Activated T-cell treated with anti-CD3 and anti-CD28 coated beads, Interleukin-2, amount 50 U/mL, for 24 hours (primary cell): ENCODE measurements around the gene TRMT10A.
"Not testable (repeated sequence)": the region's sequence is repeated elsewhere in the genome, so short reads cannot be mapped to it uniquely, and the experiment has no call there.

Experiments used
- DNase-seq: peaks from one replicate; pipeline ENCODE4 v3.0.0-alpha.2; 2020
- H3K27ac Mint-ChIP-seq: 2 replicates; pipeline ENCODE4 v1.8.0; 2020; ENCODE audit warnings: mild to moderate bottlenecking, mixed read lengths
- H3K27me3 Mint-ChIP-seq: 2 replicates; pipeline ENCODE4 v1.8.0; 2020; ENCODE audit warnings: mixed read lengths
- H3K36me3 Mint-ChIP-seq: 2 replicates; pipeline ENCODE4 v1.8.0; 2020; ENCODE audit warnings: low read depth, mixed read lengths
- H3K4me1 Mint-ChIP-seq: 2 replicates; pipeline ENCODE4 v1.8.0; 2020; ENCODE audit warnings: low read depth, mixed read lengths
- H3K4me3 Mint-ChIP-seq: 2 replicates; pipeline ENCODE4 v1.8.0; 2020; ENCODE audit warnings: mild to moderate bottlenecking, moderate library complexity, mixed read lengths
- H3K9me3 Mint-ChIP-seq: 2 replicates; pipeline ENCODE4 v1.8.0; 2020; ENCODE audit warnings: mixed read lengths

The TRMT10A gene

GRCh38 chr4:99574530-99575324 is 10.9 kb upstream of the TRMT10A start, which contains the start of gene MTTP:
Gene MTTP, plus strand, starts transcription at chr4:99574824. Its CDS starts 86 bp downstream, at chr4:99574910.
- Mint-ChIP-seq H3K4me3 (no peak within 1 kb of the TSS), H3K27me3 (peaks cover 48% of the 10 kb centered on the region), H3K9me3 (no peaks in the 10 kb centered on the region), H3K36me3 (no peaks in the 10 kb centered on the region), H3K4me1 (no peaks in the 10 kb centered on the region), H3K27ac (no peak within 1 kb of the TSS)
- DNase-seq = no peak

- H3K4me1 Mint-ChIP-seq = no peaks in the 10 kb centered on the region
- no peak overlapping the region for H3K4me3 Mint-ChIP-seq
- no peaks in the 10 kb centered on the region for H3K36me3 Mint-ChIP-seq
- no peak overlapping the region for H3K27ac Mint-ChIP-seq
- no peaks in the 10 kb centered on the region for H3K9me3 Mint-ChIP-seq
- H3K27me3 Mint-ChIP-seq = peaks cover 45% of the 10 kb centered on the region
- DNase-seq = no peak
Observed at GRCh38 chr4:99573735-99574368, 10.0 kb upstream of the TRMT10A start.

- Mint-ChIP-seq H3K27me3 (peaks cover 48% of the 10 kb centered on the region), H3K36me3 (no peaks in the 10 kb centered on the region), H3K27ac (no peak overlapping the region), H3K4me3 (no peak overlapping the region), H3K4me1 (no peaks in the 10 kb centered on the region), H3K9me3 (no peaks in the 10 kb centered on the region)
- no peak for DNase-seq
Observed at GRCh38 chr4:99572527-99573240, 8.8 kb upstream of the TRMT10A start.

- Mint-ChIP-seq H3K27me3 (peaks cover 49% of the 10 kb centered on the region), H3K4me3 (no peak overlapping the region), H3K36me3 (no peaks in the 10 kb centered on the region), H3K4me1 (no peaks in the 10 kb centered on the region), H3K27ac (no peak overlapping the region), H3K9me3 (no peaks in the 10 kb centered on the region)
- DNase-seq = no peak
Observed at GRCh38 chr4:99571883-99572282, 8.0 kb upstream of the TRMT10A start.

GRCh38 chr4:99564921-99565320 is 1.1 kb upstream of the TRMT10A start:
- Mint-ChIP-seq H3K27ac (no peak overlapping the region), H3K9me3 (no peaks in the 10 kb centered on the region), H3K27me3 (peaks cover 20% of the 10 kb centered on the region), H3K36me3 (peaks cover 7% of the 10 kb centered on the region), H3K4me3 (peak overlapping the region; percentile 10), H3K4me1 (peaks cover 25% of the 10 kb centered on the region)
- DNase-seq = no peak

GRCh38 chr4:99552872-99553271 is 11.0 kb downstream of the TRMT10A start:
- Mint-ChIP-seq H3K4me3 (no peak overlapping the region), H3K9me3 (no peaks in the 10 kb centered on the region), H3K27ac (no peak overlapping the region), H3K27me3 (no peaks in the 10 kb centered on the region), H3K36me3 (peaks cover 36% of the 10 kb centered on the region), H3K4me1 (no peaks in the 10 kb centered on the region)
- DNase-seq = no peak

GRCh38 chr4:99540277-99540939 is 23.4 kb downstream of the TRMT10A start:
- no peak for DNase-seq
- H3K9me3 Mint-ChIP-seq = peaks cover 7% of the 10 kb centered on the region
- no peaks in the 10 kb centered on the region for H3K4me1 Mint-ChIP-seq
- H3K4me3 Mint-ChIP-seq = no peak overlapping the region
- H3K36me3 Mint-ChIP-seq = peaks cover 2% of the 10 kb centered on the region
- H3K27ac Mint-ChIP-seq = no peak overlapping the region
- no peaks in the 10 kb centered on the region for H3K27me3 Mint-ChIP-seq

- no peaks in the 10 kb centered on the region for H3K9me3 Mint-ChIP-seq
- DNase-seq = no peak
- H3K4me1 Mint-ChIP-seq = no peaks in the 10 kb centered on the region
Observed at GRCh38 chr4:99537674-99538073, 26.2 kb downstream of the TRMT10A start.

GRCh38 chr4:99536848-99537247 is 27.0 kb downstream of the TRMT10A start:
- H3K36me3 Mint-ChIP-seq = no peaks in the 10 kb centered on the region
- no peaks in the 10 kb centered on the region for H3K9me3 Mint-ChIP-seq
- H3K27me3 Mint-ChIP-seq = peaks cover 12% of the 10 kb centered on the region
- no peak for DNase-seq
- H3K27ac Mint-ChIP-seq = no peak overlapping the region
- no peak overlapping the region for H3K4me3 Mint-ChIP-seq
- no peaks in the 10 kb centered on the region for H3K4me1 Mint-ChIP-seq

More at GRCh38 chr4:99537674-99538073, 26.2 kb downstream of the TRMT10A start:
- H3K27me3 Mint-ChIP-seq = peaks cover 7% of the 10 kb centered on the region
- H3K36me3 Mint-ChIP-seq = no peaks in the 10 kb centered on the region
- no peak overlapping the region for H3K4me3 Mint-ChIP-seq
- no peak overlapping the region for H3K27ac Mint-ChIP-seq

- Mint-ChIP-seq H3K27ac (no peak overlapping the region), H3K36me3 (no peaks in the 10 kb centered on the region), H3K27me3 (peaks cover 12% of the 10 kb centered on the region), H3K9me3 (no peaks in the 10 kb centered on the region), H3K4me1 (no peaks in the 10 kb centered on the region), H3K4me3 (no peak overlapping the region)
- no peak for DNase-seq
Observed at GRCh38 chr4:99536271-99536670, 27.6 kb downstream of the TRMT10A start.

- H3K9me3 Mint-ChIP-seq, H3K27ac Mint-ChIP-seq, DNase-seq, H3K4me1 Mint-ChIP-seq, H3K4me3 Mint-ChIP-seq, H3K36me3 Mint-ChIP-seq: not testable (repeated sequence)
- peaks cover 12% of the 10 kb centered on the region for H3K27me3 Mint-ChIP-seq
Observed at GRCh38 chr4:99534699-99535098, 29.1 kb downstream of the TRMT10A start.

- H3K4me3 Mint-ChIP-seq = no peak overlapping the region
- H3K4me1 Mint-ChIP-seq = no peaks in the 10 kb centered on the region
- no peak for DNase-seq
- no peaks in the 10 kb centered on the region for H3K9me3 Mint-ChIP-seq
- no peaks in the 10 kb centered on the region for H3K36me3 Mint-ChIP-seq
- H3K27ac Mint-ChIP-seq = no peak overlapping the region
- peaks cover 9% of the 10 kb centered on the region for H3K27me3 Mint-ChIP-seq
Observed at GRCh38 chr4:99529956-99530355, 33.9 kb downstream of the TRMT10A start.

GRCh38 chr4:99529228-99529627 is 34.6 kb downstream of the TRMT10A start:
- Mint-ChIP-seq H3K27ac (no peak overlapping the region), H3K4me1 (no peaks in the 10 kb centered on the region), H3K36me3 (no peaks in the 10 kb centered on the region), H3K4me3 (no peak overlapping the region), H3K9me3 (no peaks in the 10 kb centered on the region), H3K27me3 (peaks cover 9% of the 10 kb centered on the region)
- DNase-seq = no peak

GRCh38 chr4:99518601-99519295 is 45.1 kb downstream of the TRMT10A start:
- peaks cover 2% of the 10 kb centered on the region for H3K27me3 Mint-ChIP-seq
- no peaks in the 10 kb centered on the region for H3K9me3 Mint-ChIP-seq
- H3K4me3 Mint-ChIP-seq = no peak overlapping the region
- H3K27ac Mint-ChIP-seq = no peak overlapping the region
- DNase-seq = no peak
- no peaks in the 10 kb centered on the region for H3K36me3 Mint-ChIP-seq
- H3K4me1 Mint-ChIP-seq = no peaks in the 10 kb centered on the region
